RKO (cell line): Measurements from ENCODE around the gene GRIN2A.

Experiments used
- DNase-seq: peaks from one replicate; pipeline ENCODE4 v3.0.0-alpha.2; 2016; ENCODE audit warnings: low spot score

The GRIN2A gene

GRCh38 chr16:9852003-9852402 lies 330.2 kb downstream of the GRIN2A start:
- DNase-seq, result no peak

GRCh38 chr16:9850817-9851216 lies 331.4 kb downstream of the GRIN2A start:
- no peak for DNase-seq

DNA sequence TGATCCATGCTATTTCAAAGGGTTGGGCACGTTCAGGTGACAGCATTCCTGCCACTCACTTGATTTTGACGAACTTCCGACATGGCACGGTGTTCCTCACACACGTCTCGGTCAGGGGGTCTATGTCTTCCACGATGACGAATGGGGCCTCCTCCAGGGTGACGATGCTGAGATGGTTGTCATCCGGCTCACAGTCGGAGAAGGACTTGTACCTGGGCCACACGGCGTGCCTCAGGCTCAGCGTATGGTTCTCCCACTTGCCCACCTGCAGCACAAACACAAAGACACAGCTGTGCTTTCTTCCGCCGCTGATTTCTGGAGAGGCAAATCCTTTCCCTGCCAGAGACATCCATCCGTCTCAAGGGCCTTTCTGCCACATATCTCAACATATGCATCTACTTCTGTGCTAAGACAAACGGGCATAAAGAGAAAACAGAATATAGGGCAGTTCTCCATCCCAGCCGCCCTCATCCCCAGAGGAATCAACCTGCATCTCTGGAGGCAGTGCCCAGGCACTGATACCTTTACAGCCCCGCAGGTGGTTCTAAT lies 332.5 kb downstream of the GRIN2A start:
- DNase-seq, result no peak

- peak; percentile 15 for DNase-seq
These were observed 335.1 kb downstream of the GRIN2A start for GRCh38 chr16:9847146-9847545.

DNA sequence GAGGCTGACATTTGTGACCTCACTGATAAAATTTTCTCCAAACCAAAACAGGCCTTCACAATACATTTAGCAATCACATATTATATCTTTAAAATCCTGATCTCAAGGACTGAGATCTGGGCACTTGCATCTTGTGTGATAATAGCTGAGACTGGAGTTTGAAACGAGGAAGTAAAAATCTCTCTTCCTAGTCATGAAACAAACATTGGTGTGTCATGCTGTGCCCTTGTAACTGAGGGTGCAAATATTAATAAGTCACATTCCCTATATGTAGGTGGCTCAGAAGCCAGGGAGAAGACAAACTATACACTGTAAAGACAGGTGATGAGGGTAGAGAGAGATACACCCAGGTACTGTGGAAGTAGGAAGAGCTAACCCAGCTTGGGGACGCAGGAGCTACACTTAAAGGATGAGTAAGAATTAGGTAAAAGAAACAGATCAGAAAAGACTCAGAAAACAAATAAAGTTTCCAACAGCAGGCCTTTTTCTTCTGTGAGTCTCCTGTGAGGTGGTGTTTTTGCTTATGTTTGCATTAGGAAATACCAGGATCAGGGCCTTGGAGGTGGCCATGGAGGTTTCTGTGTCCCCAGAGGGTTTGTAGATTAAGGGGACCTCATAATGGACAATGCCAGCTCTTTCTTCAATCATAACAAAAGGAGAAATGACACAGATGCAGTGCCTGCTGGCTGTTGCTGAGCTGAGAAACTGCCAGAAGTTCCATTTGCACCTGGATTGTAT lies 335.7 kb downstream of the GRIN2A start:
- no peak for DNase-seq

GRCh38 chr16:9845661-9846361 lies 336.4 kb downstream of the GRIN2A start:
- peak; percentile 36 for DNase-seq

GRCh38 chr16:9844361-9844760 lies 337.9 kb downstream of the GRIN2A start:
- DNase-seq, result no peak

DNA sequence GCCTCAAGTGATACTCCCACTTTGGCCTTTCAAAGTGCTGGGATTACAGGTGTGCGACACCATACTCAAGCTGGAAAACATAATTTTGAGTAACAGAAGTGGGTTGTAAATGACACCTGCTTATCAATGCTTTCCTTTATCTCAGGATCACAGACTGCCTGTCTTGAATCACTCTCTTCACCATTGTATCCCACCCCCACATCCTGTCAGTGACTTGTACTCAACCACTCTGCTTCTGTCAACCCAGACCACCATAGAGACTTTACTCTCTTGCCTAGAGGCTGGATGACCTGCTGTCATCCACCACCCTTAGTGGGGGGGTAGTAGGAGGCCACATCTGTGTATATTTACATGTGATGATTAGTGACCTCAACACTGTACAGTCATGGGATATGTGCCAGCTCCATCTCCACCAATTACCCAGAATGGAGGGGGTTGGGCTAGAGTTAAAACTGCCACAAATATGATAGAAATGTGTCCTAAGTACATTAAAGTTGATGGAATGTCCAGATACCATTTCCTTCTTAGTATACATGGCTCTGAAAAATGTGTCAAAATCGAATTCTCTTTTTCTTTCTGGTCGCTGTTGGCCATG lies 338.7 kb downstream of the GRIN2A start:
- DNase-seq, result no peak

DNA sequence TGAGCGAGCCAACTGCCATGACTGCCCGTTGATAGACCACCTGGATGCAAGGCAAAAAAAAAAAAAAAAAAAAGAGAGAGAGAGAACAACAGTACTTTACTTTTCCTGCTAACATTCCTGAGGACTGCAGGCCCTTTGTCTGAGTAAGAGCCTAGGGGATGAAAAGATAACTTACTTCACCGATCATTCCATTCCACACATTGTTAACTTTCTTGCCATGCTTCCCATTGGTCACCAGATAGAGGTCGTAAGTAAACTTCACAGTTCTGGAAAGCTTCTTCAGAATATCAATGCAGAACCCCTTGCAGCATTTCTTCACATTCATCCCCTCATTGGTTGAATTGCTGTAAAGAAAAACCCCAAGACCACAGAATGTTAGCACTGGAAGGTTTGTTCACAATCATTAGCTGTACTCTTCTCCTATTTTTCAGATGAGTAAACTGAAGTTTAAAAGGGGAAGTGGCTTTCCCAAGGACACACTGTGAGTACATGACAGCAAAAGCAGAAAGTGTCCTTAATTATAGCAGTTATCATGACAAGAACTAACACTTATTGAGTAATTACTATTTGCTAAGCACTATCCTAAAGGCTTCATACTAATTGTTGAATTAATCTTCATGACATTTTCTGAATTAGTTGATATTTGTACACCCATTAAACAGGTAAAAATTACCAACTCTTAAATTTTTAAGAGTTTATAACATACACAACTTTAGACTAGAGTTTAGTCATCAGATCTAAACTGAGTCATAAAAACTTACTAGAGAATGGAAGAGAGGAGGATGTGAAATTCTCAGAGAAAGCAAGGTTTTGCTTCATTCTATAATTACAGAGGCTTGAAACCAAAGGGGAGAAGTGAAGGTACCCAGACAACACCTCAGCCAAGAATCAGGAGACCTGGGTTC lies 341.2 kb downstream of the GRIN2A start:
- no peak for DNase-seq

GRCh38 chr16:9837481-9837880 lies 344.7 kb downstream of the GRIN2A start:
- no peak for DNase-seq

DNA sequence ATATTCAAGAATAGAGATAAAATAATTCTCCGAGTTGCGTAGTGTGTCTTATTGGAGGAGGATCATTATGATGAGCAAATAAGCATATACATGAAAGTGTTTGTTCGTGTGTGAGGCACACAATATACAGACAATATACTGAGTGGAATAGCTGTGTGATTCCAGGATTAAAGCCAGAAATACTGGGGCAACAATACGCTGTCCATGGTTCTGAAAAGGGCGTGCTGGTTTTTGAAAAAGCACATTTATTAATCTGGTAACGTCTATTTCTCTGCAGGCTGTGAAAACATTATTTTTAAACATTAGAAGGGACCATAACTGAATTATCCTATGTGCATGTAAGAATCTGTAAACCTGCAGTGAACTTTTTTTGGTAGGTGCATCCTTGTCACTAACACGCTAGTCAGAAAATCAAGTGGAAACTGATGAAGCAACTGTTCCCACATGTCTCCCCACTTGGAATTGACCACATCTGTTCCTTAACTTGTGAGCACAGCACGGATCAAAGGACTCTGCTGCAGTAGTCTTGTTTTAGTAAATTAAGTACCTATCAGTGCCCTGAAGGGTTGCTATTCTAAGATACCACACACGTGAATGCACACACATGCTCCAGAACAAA lies 346.0 kb downstream of the GRIN2A start:
- DNase-seq, result peak; percentile 39

DNA sequence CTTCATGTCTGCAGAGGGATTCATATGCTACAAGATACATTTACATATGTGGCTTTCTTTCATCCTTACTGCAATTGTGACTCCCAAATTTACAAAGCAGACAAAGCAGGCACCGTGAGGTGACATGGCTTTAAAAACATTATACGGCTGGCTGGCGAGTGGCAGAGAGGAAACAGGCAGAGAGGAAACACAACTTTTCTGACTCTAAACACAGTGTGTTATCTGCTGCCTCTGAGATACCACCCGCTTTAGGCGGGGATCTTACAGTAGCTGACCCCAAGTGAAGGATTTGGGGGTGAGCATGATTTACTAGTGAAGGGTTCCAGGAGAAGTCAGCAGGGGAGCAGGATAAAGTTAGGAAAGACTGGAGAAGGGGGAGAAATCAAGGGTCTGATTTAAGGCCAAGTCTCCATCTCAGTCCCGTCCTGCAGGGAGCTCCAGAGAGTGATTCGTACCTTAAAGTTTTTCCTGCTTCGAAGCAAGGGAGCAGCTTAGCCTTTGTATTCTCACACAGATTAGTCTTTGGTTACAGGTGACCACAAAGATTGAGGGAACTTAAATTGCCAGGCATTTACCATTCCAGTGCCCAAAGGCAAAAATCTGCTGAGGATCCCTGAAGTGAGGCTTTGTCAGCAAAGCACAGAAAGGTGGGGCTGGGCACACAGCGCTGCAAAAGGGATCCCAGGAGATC lies 355.0 kb downstream of the GRIN2A start:
- no peak for DNase-seq

DNA sequence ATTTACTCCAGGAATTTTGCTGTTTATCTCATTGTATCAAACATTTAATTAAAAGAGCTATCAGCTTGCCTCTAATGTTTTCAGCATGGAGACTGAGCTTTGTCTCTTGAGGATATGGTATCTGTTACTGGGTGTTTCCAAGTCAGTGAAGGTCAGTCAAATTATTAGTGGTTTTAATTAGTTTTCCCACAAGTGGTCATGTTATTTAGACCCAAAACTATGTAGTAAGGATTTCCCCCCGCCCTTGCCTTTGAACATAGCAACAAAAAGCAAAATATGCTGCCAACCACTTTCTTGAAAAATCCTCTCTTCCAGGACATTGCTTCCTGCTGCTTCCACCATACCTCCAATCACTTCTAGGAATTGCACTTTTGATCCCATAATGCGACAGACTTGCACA lies 355.6 kb downstream of the GRIN2A start:
- no peak for DNase-seq

- no peak for DNase-seq
These were observed 357.8 kb downstream of the GRIN2A start for GRCh38 chr16:9824200-9825068.

DNA sequence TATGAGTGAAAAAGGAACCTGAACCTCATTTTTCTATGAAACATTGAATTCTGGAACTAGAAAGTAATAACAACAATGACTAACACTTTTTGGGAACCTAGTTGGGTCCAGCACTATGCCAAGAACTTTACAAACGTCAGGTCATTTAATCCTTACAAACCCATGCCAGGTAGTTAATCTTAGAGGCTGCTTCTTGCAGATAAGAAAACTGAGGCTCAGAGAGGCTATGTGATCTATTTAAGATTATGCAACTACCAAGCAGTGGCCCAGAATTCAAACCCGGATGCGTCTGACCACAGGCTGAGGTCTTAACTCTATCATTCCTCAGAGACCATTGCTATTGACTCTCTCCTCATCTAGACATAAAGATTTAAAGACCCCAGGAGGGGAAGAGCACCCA lies 358.7 kb downstream of the GRIN2A start:
- DNase-seq, result no peak

GRCh38 chr16:9821970-9822369 lies 360.3 kb downstream of the GRIN2A start:
- DNase-seq, result no peak

DNA sequence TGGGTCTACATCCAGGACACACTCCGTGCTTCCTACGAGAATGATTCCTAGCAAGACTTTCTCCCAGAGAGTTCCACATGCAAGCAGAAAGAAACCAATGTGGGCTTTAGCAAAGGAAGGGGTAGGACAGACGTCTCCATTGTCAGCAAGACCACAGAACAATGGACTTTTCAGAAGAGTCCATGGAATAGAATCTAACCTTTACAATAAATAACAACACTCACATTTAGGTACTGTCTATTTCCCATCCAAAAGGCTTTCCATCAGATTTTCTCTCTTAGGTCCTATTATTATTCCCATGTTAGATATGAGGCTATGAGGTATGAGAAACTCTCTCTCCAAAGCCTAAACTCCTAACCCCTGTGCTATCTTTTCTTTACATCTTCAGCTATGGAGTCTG lies 360.9 kb downstream of the GRIN2A start:
- DNase-seq, result no peak

DNA sequence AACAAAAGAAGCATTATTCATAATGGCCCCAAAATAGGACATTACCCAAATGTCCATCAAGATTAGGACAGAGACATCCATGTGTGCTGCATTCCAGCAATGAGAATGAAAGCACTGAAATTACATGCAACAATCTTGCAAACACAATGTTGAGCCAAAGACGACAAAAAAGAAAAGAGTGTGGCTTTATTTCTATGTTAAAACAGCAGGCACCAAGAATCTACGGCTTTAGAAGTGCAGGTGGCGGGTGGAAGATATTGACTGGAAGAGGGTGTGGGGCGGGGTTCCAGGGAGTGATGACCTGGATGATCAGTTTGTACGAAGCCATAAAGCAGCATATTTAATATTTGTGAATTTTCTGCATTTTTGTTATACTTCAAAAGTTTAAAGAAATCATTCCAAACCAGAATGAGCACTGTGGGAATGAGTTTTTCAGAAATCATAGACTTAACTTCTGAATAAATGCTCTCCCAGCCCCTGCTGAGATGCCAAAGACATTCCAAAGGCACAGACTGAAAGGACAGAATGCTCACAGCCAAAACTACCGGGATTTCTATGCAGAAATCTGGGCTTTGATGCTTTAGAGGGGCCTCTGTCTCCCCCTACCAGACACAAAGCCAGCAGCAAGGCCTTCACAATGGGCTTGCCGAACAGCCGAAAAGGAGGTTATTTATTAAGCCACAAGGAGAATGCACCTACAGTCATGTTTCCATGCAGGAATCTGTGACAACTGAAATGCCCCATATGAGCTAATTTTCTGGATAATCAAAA lies 361.6 kb downstream of the GRIN2A start:
- no peak for DNase-seq

DNA sequence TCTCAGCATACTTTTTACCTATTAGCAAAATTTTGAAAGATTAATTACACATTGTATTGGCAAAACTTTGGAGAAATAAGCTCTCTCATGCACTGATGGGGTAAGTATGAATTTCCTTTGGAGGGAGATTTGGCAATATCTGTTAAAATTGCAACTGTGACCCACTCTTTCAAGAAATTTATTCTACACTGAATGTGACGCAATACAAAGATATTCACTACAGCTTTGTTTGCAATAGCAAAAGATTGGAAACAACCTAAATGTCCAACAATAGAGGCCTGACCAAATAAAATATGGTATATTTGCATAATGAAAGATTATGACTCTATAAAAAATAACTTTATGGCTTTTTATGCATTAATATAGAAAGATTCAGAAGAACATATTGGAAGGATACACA lies 363.5 kb downstream of the GRIN2A start:
- DNase-seq, result no peak
